Muscle of back (tissue), 11 donors: ENCODE data around the gene DLG2. TPM values are rescaled to one million over a fixed set of nuclear protein-coding genes. Genes with fewer than 3 reads are reported as not detected.

Experiments
- DNase-seq, 3 donors: peaks; one replicate each; pipeline versions ENCODE4 v3.0.0 to v3.0.0-alpha.2; 2013
- polyA plus RNA-seq, 10 donors: library from polyadenylated mRNA; unstranded; fragments of 120-200 nt; gene quantifications; one replicate each; pipeline ENCODE4 v1.2.1, GENCODE V29; 2013; ENCODE audit not compliant: insufficient read length in 10 of 10

The DLG2 gene
- polyA plus RNA-seq, 10 donors = 7.0 to 15.2 (median 10.4) TPM

GRCh38 chr11:84224042-84224441 is 1403.1 kb downstream of the DLG2 start:
- DNase-seq = no peak

- DNase-seq = no peak
Observed at GRCh38 chr11:84218318-84218717, 1408.8 kb downstream of the DLG2 start.

- DNase-seq = peak in 1 of 3 donors; percentile 37
Observed at GRCh38 chr11:84215672-84216071, 1411.5 kb downstream of the DLG2 start.

GRCh38 chr11:84214557-84214956 is 1412.6 kb downstream of the DLG2 start:
- DNase-seq = no peak

GRCh38 chr11:84212468-84213390 is 1414.4 kb downstream of the DLG2 start:
- no peak for DNase-seq

GRCh38 chr11:84211896-84212295 is 1415.2 kb downstream of the DLG2 start:
- DNase-seq = no peak

- DNase-seq = no peak
Observed at GRCh38 chr11:84194696-84195095, 1432.4 kb downstream of the DLG2 start.

- DNase-seq = no peak
Observed at GRCh38 chr11:84193706-84194105, 1433.4 kb downstream of the DLG2 start.

GRCh38 chr11:84188521-84188920 is 1438.6 kb downstream of the DLG2 start:
- DNase-seq = peak in 2 of 3 donors; percentile 16 to 36

GRCh38 chr11:84173078-84173477 is 1454.1 kb downstream of the DLG2 start:
- peak in 1 of 3 donors; percentile 22 for DNase-seq

GRCh38 chr11:84165139-84165538 is 1462.0 kb downstream of the DLG2 start:
- DNase-seq = peak in 1 of 3 donors; percentile 22

GRCh38 chr11:84164728-84165127 is 1462.4 kb downstream of the DLG2 start:
- DNase-seq = no peak

- no peak for DNase-seq
Observed at GRCh38 chr11:84163116-84163515, 1464.0 kb downstream of the DLG2 start.

- DNase-seq = no peak
Observed at GRCh38 chr11:84157639-84158038, 1469.5 kb downstream of the DLG2 start.

GRCh38 chr11:84146826-84147225 is 1480.3 kb downstream of the DLG2 start:
- no peak for DNase-seq

GRCh38 chr11:84145616-84146185 is 1481.4 kb downstream of the DLG2 start:
- DNase-seq = peak in 1 of 3 donors; percentile 20

GRCh38 chr11:84144531-84144930 is 1482.6 kb downstream of the DLG2 start:
- no peak for DNase-seq

- no peak for DNase-seq
Observed at GRCh38 chr11:84142411-84142810, 1484.7 kb downstream of the DLG2 start.

GRCh38 chr11:84140386-84141169 is 1486.6 kb downstream of the DLG2 start:
- DNase-seq = peak in 2 of 3 donors; percentile 15 to 48

- no peak for DNase-seq
Observed at GRCh38 chr11:84137960-84138359, 1489.2 kb downstream of the DLG2 start.

GRCh38 chr11:84137505-84137904 is 1489.6 kb downstream of the DLG2 start:
- DNase-seq = no peak

- peak; percentile 10 to 36 (median 18) for DNase-seq
Observed at GRCh38 chr11:84136926-84137325, 1490.2 kb downstream of the DLG2 start.
